HG03460 (cell line): ENCODE results near the gene PDE9A.

ENCODE experiments used
- ATAC-seq: cut with Tn5 transposase; IDR thresholded peaks from one replicate; pipeline ENCODE4 v1.9.1; 2021; ENCODE audit not compliant: unreplicated experiment

PDE9A gene

DNA sequence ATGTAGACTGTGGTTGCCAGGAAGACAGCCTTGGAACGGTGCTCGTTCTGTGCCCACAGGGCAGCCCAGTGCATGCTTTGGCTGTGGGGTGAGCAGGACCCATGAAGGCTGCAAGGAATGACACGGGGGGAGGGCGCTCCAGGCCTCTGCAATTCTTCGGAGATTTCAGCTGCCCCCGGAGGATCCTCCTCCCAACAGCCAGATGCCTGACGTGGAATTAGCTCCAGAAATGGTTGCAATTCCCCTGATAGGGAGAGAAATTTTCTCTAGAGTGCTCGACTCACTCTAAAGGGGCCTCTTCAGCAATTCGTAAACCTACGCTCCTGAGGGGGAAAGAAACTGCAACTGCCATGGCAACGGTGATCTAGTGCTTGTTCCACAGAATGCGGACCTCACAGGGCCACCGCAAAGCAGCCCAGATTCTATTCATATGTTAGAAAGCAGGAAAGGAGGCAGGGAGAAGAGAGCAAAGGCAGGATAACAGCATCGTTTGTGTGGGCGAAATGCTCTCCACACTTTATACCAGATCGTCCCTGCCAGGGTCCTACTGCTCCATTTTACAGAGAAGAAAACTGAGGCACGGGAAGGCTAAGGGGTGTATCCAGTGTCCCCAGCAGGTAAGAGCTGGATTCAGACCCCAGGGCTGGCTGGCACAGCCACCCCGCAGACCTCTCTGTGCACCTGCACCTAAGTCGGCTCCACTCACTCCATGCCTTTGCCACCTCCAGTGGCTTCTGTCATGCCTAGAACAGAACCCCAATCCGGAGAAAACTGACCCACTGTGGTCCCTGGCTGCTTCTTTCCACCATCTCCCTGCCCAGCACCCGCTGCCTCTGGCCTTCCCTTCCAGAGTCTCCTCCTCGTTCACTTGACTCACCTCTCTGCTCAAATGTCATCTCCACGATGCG, 11.9 kb upstream of the PDE9A start:
- ATAC-seq, result no peak

- ATAC-seq, result no peak
These were observed 11.1 kb upstream of the PDE9A start for GRCh38 chr21:42642219-42642745.

DNA sequence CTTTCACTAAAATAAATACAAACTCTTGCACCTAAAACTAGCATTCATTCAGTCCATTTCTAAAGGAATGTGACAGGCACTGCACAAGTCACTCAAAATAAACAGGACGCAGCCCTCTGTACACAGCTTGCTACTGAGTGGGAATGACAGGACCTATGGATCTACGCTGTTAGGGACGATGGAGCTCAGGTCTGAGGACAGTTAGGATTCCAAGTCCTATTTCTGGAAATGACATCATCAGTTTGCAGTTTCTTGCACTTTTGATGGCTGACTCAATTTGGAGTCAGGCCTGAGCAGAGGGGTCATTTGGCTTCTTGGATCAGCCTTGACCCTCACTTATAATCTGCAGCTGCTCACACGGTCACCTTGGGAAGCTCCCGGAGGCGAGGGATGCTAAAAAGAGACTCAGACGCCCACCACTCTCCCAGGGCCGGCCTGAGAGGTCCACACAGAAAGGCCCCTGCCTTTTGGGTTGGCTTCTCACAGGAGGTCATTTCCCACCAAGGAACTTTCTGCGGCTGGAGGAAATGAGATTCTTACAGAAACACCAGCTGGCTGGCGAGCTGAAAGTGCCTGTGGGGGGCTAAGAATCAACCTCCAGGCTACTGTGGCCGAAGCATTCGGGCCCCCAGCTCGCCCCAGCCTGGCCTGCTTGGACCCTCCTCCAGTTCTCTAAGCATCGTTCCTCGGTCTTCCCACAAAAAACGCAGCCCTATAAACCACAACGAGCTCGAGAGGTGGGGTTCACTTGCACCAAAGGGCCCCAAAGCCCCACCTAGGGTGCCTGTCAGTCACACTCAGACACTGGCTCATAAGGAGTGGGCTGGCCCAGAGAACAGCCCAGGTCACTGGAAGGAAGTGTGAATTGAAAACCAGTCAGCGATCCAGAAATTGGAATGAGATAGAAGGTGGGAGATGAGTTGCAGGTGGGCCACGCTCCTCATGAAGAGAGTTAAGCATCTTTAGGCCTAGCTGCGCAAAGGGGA, 8.9 kb upstream of the PDE9A start:
- no peak for ATAC-seq

DNA sequence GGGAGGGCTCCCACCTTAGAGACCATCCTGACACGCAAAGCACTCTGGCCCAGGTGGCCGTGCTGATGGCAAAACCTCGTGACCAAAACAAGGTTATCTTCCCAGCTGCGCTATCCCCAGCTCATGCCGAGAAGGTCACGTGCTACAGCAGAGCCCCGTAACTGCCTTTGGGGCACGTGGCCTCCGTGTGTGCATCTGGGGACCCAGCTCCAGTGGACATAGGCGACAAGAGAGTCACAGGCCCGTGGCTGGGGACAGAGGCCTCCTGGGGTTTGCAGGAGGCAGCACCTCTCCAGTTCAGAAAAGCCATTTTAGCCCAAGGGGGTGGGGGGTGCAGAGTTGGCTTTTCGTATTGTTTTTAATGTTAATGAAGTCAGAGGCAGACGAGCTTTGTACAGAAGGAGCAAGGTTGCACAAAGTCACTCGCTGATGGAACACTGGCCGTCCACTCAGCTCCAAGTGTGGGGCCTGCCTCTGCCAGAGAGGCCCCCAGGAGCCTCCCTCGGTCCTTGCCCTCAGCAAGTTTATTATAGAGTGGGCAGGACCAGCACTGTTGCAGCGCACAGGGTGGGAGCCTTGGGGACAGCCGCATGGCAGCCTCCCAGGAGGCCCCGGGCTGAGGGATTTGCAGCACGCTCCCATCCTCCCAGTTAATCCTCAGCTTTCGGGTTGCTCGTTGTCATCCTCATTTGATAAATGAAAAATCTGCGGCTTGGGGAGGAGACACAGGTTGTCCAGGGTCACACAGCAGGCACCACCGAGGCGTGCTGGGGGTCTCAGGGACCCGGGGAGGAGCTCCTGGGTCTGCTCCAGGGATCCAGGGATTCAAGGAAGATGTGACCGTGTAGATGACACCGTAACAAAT, 8.0 kb upstream of the PDE9A start:
- no peak for ATAC-seq

GRCh38 chr21:42646076-42646825, 7.2 kb upstream of the PDE9A start:
- ATAC-seq, result no peak

DNA sequence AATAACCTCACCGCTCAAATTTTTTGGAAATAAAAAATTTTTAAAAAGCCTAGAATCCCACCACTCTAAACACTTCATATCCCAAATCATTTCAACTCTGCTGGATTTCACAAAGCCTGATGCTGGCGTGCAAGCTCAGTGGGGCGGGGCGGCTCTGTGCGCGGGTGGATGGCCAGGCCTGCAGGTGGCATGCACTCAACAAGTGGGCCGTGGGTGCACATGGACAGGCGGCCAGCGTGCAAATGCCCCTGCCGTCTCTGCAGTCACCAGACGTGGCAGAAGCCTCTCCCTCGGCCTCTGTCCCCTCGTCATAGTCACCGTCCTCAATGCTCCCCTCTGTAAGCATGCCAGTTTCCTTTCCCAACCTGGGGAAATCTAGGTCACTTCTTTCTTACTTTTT, 6.6 kb upstream of the PDE9A start:
- no peak for ATAC-seq

GRCh38 chr21:42648606-42649005, 4.8 kb upstream of the PDE9A start:
- ATAC-seq, result no peak

DNA sequence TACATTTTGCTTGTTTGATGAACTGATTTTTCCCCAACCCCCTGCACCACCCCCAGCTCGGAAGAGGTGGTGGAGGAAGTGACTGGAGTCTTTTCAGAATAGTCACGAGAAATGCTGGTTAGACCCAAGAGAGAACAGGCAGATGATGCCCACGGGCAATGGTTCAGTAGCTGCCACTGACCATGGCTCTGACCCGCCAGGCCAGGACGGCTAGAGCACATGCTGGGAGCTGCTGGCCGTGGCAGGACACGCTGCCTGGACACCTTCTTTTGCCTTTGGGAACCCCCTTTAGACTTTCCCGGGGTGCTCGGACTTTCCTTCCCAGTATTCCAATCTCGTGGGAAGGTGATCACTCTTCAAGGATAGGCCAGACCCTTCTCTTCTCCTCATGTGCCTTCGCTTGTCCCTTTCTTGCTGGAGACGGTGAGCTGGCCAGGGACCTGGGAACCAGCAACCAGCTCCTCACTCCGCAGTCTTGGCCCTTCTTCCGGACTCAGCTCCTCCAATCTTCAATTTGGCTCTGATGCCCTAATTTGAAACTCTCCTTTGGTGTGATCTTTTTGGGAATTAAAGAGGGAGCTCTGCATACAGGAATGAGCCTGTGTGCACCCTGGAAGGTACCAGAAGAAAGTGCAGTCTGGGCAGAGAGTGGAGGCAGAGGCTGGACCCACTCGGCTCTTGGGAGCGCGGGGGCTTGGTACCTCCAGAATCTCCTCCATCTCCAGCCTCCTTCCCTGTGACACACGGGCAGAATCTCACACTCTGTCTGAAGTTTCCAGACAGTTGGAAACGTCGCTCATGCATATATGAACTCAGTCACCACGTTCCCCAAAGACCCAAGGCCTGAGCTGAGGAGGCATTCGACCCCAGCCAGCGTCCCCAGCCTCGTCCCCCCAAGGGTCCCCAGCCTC, 4.0 kb upstream of the PDE9A start:
- ATAC-seq, result no peak

GRCh38 chr21:42650033-42650370, 3.4 kb upstream of the PDE9A start:
- ATAC-seq, result no peak

- ATAC-seq, result no peak
These were observed 2.7 kb upstream of the PDE9A start for GRCh38 chr21:42650441-42651421.

- no peak for ATAC-seq
These were observed 1.7 kb upstream of the PDE9A start for GRCh38 chr21:42651515-42652401.

DNA sequence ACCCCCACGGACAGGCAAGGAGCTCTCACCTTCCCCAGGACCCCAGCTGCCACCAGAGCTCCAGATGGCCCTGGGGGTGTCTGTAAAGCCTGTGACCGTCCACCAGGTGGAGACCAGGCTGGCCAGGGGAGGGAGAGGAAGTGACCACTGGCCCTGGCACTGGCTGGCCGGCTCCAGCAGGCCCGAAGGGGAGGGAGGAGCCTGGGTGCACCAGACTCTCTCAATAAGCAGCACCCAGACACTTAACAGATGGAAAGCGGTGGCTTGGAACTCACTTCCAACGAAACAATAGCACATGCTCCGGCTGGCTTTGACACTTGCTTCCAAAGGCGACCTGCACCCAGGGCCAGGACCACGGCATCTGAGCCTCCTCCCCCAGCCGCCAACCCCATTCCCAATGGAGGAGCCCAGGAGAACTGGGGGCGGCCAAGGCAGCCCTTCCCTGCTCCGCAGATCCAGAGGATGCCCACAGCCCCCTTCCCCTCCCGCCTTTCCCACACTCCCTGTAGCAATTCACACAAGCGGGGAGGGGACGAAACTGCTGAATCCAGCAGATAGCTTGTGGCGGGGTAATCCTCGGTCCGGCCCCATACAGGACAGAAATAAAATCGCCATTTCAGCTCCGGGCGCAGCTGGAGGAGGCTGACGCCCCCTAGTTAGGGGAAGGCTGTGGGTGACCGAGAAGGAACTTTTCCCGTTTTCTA, 742 bp upstream of the PDE9A start:
- no peak for ATAC-seq

DNA sequence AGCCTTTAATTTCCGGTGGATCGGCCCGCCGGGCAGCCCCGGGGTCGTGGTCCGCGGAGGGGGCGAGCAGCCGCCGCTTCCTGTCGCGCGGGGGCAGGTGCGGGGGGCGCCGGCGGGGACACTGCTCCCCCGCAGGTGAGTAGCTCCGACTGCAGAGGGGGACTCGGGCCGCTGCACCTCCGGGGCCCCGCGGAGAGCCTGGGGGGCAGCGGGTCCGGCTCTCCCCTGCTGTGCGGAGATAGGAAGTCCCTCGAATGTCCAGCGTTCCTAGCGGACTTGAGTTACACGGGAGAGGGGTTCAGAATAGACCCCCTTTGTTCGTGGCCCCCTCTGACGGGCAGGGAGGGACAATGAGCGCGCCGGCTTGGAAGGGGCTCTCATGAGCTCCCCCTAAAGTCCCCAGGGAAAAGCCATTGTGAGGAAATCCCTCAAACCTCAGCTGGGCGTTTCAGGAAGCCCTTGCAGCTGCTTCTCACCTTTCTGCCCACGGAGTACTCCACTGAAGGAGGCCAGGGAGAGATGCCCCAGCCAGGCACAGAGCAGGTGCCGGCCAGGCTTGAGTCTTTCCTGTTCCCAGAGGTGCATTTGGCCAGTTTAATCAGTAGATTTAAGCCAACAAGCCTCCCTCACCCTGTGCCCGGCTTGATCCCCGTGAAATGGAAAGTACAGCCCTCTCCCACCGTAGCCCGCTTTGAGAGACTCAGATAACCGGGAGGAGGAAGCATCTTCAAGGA, 925 bp downstream of the PDE9A start:
- ATAC-seq, result no peak

GRCh38 chr21:42654913-42655795, 1.7 kb downstream of the PDE9A start:
- ATAC-seq, result no peak
